Smooth muscle cell (in vitro differentiated cells): Measurements from ENCODE around the gene VGF. TPM values are rescaled to one million over a fixed set of nuclear protein-coding genes. Genes with fewer than 3 reads are reported as not detected.

Experiments used
- DNase-seq: peaks from one replicate; lab custom pipeline; 2025; ENCODE audit not compliant: unreplicated experiment; lab: John Stamatoyannopoulos, UW
- H2AFZ ChIP-seq: fragments of 200-600 bp; sonication (generic); 2 replicates; pipeline ENCODE4 v1.6.0; 2016; ENCODE audit warnings: antibody characterized with exemption, low read depth, mild to moderate bottlenecking
- H3F3A ChIP-seq: fragments of 200-600 bp; sonication (generic); 2 replicates; pipeline ENCODE4 v1.6.0; 2017; ENCODE audit warnings: antibody characterized with exemption, low read depth
- H3K27ac ChIP-seq: fragments of 200-600 bp; sonication (generic); 2 replicates; pipeline ENCODE4 v1.5.1; 2016; ENCODE audit warnings: low read depth, mild to moderate bottlenecking
- H3K27me3 ChIP-seq: fragments of 200-600 bp; sonication (generic); 2 replicates; pipeline ENCODE4 v1.6.1; 2016; ENCODE audit warnings: low read depth, mild to moderate bottlenecking
- H3K36me3 ChIP-seq: fragments of 200-600 bp; sonication (generic); 2 replicates; pipeline ENCODE4 v1.5.1; 2016; ENCODE audit warnings: low read depth
- H3K4me1 ChIP-seq: fragments of 200-600 bp; sonication (generic); 2 replicates; pipeline ENCODE4 v1.5.1; 2016; ENCODE audit warnings: low read depth
- H3K4me2 ChIP-seq: fragments of 200-600 bp; sonication (generic); 2 replicates; pipeline ENCODE4 v1.6.0; 2016; ENCODE audit warnings: mild to moderate bottlenecking
- H3K4me3 ChIP-seq: fragments of 200-600 bp; sonication (generic); 2 replicates; pipeline ENCODE4 v1.5.1; 2016; ENCODE audit warnings: mild to moderate bottlenecking
- H3K79me2 ChIP-seq: fragments of 200-600 bp; sonication (generic); 2 replicates; pipeline ENCODE4 v1.6.0; 2016; ENCODE audit warnings: low read depth, mild to moderate bottlenecking
- H3K9ac ChIP-seq: fragments of 200-600 bp; sonication (generic); 2 replicates; pipeline ENCODE4 v1.6.0; 2016; ENCODE audit warnings: low read depth
- H3K9me3 ChIP-seq: fragments of 200-600 bp; sonication (generic); replicated peaks from 2 replicates; pipeline ENCODE4 v1.5.1; 2016; ENCODE audit warnings: low read depth
- H4K20me1 ChIP-seq: fragments of 200-600 bp; sonication (generic); 2 replicates; pipeline ENCODE4 v1.6.0; 2016; ENCODE audit warnings: low read depth
- CTCF ChIP-seq: fragments of 200-600 bp; sonication (generic); IDR thresholded peaks from 2 replicates; pipeline ENCODE4 v1.5.1; 2017; ENCODE audit warnings: borderline replicate concordance, mild to moderate bottlenecking, antibody characterized with exemption; ENCODE audit not compliant: insufficient read depth, poor library complexity, severe bottlenecking
- WGBS: methylation state at CpG from one replicate; pipeline ENCODE4 v1.1.7; 2016; ENCODE audit warnings: low lambda C conversion rate; 5-methylcytosine and 5-hydroxymethylcytosine counted together
- polyA plus RNA-seq: library from polyadenylated mRNA; unstranded; fragments of >200 nt; fragmentation: Nextera tagmentation; extraction: Ambion mirVana; gene quantifications from 2 replicates; pipeline ENCODE4 v1.2.1, GENCODE V29; 2016
- total RNA-seq: library from RNA; depleted of rRNA; stranded (reverse); fragments of >200 nt; gene quantifications from 2 replicates; pipeline ENCODE4 v1.2.3, GENCODE V29; 2014

VGF gene
- total and polyA plus RNA-seq, 2 experiments from 2014 or later = 0.25 to 0.85 TPM

- H3K9me3 ChIP-seq = no peaks in the 10 kb centered on the region
- H3K4me2 ChIP-seq = no peak overlapping the region
- no peak overlapping the region for H2AFZ ChIP-seq
- no peak overlapping the region for H3K27ac ChIP-seq
- H4K20me1 ChIP-seq = peaks cover 82% of the 10 kb centered on the region
- TF ChIP-seq CTCF = no peak
- H3K9ac ChIP-seq = no peak overlapping the region
- no peaks in the 10 kb centered on the region for H3K79me2 ChIP-seq
- H3K4me1 ChIP-seq = peaks cover 25% of the 10 kb centered on the region
- peaks cover 3% of the 10 kb centered on the region for H3F3A ChIP-seq
- H3K27me3 ChIP-seq = peaks cover 35% of the 10 kb centered on the region
- no peaks in the 10 kb centered on the region for H3K36me3 ChIP-seq
- no peak overlapping the region for H3K4me3 ChIP-seq
- DNase-seq = no peak
Observed at GRCh38 chr7:101160910-101161309, 4.5 kb downstream of the VGF start.

GRCh38 chr7:101159696-101160674 lies 5.4 kb downstream of the VGF start:
- H3K9ac ChIP-seq = no peak overlapping the region
- DNase-seq = no peak
- H3K4me2 ChIP-seq = no peak overlapping the region
- WGBS = 67% methylated on average over 20 of the region's 31 CpGs
- H3K36me3 ChIP-seq = no peaks in the 10 kb centered on the region
- H3K27me3 ChIP-seq = peaks cover 31% of the 10 kb centered on the region
- H3K79me2 ChIP-seq = no peaks in the 10 kb centered on the region
- no peak overlapping the region for H3K27ac ChIP-seq
- H3K4me1 ChIP-seq = peaks cover 25% of the 10 kb centered on the region
- no peak overlapping the region for H2AFZ ChIP-seq
- peaks cover 79% of the 10 kb centered on the region for H4K20me1 ChIP-seq
- peaks cover 3% of the 10 kb centered on the region for H3F3A ChIP-seq
- H3K4me3 ChIP-seq = no peak overlapping the region
- TF ChIP-seq CTCF = no peak
- H3K9me3 ChIP-seq = no peaks in the 10 kb centered on the region

- no peak overlapping the region for H3K27ac ChIP-seq
- H3K9ac ChIP-seq = no peak overlapping the region
- WGBS = 63% methylated on average over 14 of the region's 14 CpGs
- H4K20me1 ChIP-seq = peaks cover 55% of the 10 kb centered on the region
- H3K4me1 ChIP-seq = peaks cover 8% of the 10 kb centered on the region
- no peaks in the 10 kb centered on the region for H3K79me2 ChIP-seq
- no peak for DNase-seq
- peaks cover 1% of the 10 kb centered on the region for H3F3A ChIP-seq
- H2AFZ ChIP-seq = no peak overlapping the region
- H3K9me3 ChIP-seq = no peaks in the 10 kb centered on the region
- H3K27me3 ChIP-seq = peaks cover 2% of the 10 kb centered on the region
- H3K4me3 ChIP-seq = no peak overlapping the region
- TF ChIP-seq CTCF = no peak
- H3K4me2 ChIP-seq = no peak overlapping the region
- H3K36me3 ChIP-seq = no peaks in the 10 kb centered on the region
Observed at GRCh38 chr7:101156866-101157589, 8.3 kb downstream of the VGF start.
